ENCODE results near the gene OR2A2.
"Not testable (repeated sequence)": the region's sequence is repeated elsewhere in the genome, so short reads cannot be mapped to it uniquely, and the experiment has no call there.

Gene OR2A2, protein sequence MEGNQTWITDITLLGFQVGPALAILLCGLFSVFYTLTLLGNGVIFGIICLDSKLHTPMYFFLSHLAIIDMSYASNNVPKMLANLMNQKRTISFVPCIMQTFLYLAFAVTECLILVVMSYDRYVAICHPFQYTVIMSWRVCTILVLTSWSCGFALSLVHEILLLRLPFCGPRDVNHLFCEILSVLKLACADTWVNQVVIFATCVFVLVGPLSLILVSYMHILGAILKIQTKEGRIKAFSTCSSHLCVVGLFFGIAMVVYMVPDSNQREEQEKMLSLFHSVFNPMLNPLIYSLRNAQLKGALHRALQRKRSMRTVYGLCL

DNA sequence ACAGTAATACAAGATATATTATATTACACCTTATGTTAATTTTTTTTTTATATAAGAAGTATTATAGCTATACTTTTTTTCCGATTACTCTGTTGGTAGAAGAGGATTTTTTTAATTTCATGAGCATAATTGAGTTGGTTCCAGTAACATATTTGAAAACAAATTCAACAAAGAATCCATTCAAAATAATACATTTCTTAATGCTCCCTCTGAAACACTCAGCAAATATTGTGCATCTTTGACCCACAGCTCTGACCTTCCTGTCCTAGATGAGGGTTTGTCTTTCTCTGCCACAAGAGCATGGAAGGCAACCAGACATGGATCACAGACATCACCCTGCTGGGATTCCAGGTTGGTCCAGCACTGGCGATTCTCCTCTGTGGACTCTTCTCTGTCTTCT lies at the start of gene OR2A2:
OR2A2 (plus strand) TSS at position 301 of the 400 bp plus-strand sequence; CDS start at position 301, 0 bp downstream.
- no peak for DNase-seq

DNA sequence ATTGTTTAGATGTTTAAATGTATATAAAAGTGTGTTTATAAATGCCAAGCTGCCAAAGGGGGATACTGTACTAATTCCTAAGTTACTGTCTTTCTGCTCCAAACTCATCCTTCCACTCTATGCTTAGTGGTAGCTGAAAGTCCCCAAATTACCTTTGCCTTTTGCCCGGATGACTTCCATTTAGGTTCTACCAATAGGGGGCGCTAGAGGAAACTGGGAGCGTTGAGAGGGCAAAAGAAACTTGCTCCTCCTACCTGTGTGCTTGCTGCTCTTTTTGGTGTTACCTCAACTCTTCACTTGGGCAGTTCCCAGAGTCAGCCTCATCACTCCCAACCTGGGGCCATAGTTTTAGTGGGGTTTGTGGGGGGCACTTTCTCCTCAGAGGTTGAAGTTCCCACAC lies 45.7 kb upstream of the OR2A2 start:
- DNase-seq = no peak

DNA sequence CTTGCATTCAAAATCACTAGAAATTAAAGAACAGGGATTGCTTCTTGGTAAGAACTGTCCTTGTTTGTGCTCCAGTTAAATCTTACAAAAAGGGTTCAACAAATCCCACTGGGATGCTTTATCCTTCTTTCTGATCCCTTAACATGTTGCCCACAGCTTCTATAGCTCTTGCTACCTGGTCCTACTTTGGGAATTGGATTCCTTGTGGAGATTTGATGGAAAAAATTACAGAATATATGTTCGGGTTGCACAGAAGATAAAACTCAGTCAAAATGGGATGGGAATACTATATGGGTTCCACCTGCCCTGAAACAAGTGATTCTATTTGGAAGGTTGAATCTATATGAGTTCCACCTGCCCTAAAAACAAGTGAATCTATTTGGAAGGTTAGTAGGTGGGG lies 39.9 kb upstream of the OR2A2 start, which contains the start of gene OR2A25:
OR2A25 (plus strand) TSS at position 301 of the 400 bp plus-strand sequence. CDS start 4,409 bp downstream, outside the sequence.
- DNase-seq = no peak

DNA sequence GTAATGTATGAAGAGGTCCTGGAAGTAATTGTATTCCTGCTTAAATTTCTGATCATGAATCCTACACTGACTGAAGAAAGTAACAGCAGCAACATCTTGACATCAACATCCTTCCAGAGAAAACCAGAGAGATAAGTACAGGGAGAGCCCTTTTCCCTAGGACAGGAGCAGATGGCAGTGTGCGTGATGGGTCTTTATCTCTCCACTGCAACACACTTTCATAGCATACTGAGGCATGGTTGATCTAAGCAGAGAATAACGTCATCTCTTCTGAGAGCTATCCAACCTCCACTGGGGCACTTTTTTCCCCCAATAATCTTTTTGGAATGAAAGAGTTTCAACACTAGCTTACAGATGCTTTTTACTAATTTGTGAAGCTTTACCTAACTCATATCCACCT lies 39.4 kb upstream of the OR2A2 start:
- no peak for DNase-seq

DNA sequence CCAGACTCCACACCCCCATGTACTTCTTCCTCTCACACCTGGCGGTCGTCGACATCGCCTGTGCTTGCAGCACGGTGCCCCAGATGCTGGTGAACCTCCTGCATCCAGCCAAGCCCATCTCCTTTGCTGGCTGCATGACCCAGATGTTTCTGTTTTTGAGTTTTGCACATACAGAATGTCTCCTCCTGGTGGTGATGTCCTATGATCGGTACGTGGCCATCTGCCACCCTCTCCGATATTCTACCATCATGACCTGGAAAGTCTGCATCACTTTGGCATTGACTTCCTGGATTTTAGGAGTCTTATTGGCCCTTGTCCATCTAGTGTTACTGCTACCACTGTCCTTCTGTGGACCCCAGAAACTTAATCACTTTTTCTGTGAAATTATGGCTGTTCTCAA lies 35.0 kb upstream of the OR2A2 start:
- no peak for DNase-seq

DNA sequence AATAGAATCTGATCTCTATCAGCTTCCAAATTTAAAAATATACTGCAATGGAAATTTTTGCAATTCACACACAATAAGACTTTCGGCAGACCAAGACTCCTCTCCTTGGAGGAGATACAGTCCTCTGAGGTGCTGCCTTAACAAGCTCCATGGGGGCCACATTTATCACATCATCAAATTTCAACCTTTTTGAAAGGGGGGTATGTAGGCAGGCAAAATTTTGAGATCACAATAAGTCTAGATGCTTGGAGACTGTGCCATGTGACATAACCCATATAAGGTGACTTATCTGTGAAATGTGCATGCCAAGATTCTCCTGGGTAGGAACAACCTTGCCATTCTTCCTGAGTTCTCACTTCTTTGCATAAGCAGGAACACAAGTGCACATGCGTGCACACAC lies 23.4 kb upstream of the OR2A2 start, which contains the start of gene OR2A12:
OR2A12 (plus strand) TSS at position 301 of the 400 bp plus-strand sequence. CDS start 8,830 bp downstream, outside the sequence.
- DNase-seq = no peak

DNA sequence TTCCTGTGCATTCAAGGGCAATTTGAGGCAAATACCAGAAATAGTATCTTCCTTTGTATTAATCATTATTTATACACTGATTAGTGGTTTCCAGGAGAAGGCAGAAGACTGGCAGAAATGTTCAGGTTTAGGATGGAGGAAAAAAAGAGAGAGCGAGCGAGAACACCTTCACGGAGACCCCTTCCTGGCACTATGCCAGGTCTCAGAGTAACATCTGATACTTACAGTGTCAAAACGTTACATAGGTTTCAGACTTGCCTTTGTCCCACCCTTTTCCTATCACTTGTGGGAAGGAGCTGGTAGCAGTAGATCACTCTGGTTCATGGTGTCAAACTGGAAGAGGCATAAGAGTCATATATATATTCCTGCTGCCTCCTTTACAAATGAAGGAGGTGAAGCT lies 22.7 kb upstream of the OR2A2 start:
- DNase-seq = no peak

DNA sequence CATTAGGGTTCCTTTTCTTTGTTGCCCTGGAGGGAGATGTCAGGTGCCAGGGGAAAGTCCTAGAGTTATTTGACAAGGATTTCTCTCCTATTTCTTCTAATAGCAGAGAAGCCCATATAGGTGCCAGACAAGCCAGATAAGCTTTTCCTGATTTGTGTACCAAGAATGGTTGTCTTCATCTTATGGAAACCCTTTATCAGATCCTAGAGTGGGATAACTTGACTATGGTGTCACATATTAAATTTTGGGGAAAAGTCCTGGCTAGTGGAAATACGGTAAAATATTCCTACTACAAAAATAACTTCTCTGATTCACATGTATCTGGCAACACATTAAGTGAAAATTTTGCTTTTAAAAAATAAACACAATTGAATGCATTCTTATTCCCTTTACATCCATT lies 22.2 kb upstream of the OR2A2 start:
- DNase-seq = no peak

DNA sequence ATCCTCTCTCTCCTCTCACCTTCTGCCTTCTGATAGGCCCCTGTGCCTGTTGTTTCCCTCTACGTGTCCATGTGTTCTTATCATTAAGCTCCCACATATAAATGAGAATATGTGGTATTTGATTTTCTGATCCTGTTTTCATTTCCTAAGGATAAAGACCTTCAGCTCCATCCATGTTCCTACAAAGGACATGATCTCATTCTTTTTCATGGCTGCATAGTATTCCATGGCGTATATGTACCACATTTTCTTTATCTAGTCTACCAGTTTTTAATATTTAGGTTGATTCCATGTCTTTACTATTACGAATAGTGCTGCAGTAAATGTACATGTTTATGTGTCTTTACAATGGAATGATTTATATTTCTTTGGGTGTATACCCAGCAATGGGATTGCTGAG lies 18.7 kb upstream of the OR2A2 start:
- DNase-seq = no peak

DNA sequence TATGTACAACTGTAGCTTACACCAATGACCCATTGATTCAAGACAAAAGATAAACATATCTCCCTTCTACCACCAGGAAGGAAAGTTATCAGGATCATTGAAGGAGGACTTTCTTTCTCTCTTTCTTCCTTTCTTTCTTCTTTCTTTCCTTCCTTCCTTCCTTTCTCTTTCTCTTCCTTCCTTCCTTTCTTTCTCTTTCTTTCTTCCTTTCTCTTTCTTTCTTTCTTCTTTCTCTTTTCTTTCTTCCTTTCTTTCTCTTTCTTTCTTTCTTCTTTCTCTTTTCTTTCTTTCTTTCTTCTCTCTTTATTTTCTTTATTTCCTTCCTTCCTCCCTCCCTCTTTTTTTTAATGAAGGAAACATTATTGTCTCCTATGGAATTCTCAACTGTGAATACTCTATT lies 10.6 kb upstream of the OR2A2 start:
- no peak for DNase-seq

DNA sequence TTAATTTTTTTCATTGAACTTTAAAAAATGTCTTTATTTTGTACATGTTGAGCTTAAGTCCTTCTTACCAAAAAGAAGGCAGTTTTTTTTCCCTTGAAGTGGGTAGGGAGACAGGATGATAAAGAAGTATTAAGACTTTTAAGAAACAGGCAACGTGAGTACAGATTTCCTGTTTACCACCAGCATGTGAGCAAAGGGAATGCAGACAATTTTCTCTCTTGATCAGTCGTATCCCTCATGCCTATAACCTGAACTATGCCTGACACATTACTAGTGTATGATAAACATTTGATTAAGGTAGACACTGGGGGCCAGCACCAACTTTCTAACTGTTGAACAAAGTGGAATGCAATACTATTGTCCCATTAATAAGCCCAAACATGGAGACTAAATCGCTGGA lies 8.8 kb upstream of the OR2A2 start:
- no peak for DNase-seq

DNA sequence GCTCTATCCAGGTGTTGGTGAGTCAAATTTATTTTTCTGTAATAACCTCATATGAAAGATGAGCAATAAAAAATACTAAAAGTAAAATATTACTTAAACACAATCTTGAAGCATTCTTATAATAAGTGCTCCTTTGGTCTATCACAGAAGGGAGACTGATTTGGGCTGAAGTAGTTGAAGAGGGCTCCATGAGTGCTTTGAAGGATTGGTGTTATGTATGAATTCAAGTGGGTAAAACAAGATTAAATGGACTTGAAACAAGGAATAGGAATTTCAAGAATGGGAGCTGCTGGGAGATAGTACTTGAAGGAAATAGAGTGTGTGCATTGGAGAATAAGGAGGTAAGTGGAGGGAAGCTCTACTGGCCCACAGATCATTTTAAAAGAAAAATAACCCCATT lies 7.3 kb upstream of the OR2A2 start:
- DNase-seq = no peak

DNA sequence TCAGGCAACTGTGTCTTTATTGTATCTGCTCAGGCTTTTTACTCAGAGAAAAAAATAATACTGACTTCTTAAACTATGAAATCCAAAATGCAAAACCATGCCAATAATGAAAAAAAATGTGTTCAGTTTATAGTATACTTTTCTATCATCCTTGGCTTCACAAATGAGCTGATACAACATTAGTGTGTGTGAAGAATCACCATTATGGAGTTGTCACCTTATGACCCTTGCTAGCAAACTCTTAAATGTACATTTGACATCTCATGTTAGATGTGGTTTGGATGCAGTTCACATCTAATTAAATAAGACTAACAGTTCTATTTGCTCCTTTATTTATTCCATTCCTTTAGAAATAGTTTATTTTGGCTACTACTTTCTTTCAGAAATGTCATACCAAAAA lies 4.2 kb upstream of the OR2A2 start:
- no peak for DNase-seq

DNA sequence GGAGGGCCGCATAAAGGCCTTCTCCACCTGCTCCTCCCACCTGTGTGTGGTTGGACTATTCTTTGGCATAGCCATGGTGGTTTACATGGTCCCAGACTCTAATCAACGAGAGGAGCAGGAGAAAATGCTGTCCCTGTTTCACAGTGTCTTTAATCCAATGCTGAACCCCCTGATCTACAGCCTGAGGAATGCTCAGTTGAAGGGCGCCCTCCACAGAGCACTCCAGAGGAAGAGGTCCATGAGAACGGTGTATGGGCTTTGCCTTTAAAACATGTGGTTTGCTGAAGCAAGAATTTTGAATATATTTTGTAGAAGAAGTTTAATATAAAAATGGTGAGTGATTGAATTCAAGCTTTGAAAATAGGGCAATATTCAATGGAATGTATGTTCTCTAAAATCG lies 889 bp downstream of the OR2A2 start:
- DNase-seq = no peak

DNA sequence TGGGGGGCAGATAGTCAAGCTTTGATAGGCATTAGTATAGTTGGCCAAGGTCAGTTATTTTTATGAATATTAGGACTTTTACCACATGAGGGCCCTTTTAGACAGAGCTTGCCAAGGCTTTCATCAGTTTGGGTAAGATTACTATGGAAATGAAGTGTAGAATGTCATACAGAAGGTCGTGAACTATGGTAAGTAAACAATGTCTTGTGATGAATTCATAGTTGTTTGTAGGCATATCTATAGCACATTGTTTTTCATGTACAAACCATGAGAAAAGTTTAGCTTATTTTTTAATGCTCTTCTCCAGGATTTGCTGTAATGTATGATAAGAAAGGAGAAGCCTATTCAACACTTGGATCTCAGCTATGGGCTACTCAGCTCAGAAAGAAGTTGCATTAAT lies 4.3 kb downstream of the OR2A2 start:
- DNase-seq = no peak

DNA sequence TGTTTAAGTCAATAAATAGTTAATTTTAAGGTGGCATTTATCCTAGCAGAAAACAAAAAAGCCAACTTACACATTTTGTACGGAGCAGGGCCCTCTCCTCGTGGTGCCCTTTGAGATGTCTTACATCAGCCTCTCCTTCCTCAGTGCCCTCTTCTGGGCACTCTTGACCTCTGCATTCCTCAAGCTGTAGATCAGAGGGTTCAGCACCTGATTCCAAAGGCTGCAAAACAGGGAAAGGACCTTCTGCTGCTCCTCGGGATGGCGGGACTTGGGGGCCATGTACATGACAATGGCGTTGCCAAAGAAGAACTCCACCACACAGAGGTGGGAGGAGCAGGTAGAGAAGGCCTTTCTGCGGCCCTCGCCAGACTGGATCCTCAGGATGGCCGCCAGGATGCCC lies 9.0 kb downstream of the OR2A2 start:
- no peak for DNase-seq

DNA sequence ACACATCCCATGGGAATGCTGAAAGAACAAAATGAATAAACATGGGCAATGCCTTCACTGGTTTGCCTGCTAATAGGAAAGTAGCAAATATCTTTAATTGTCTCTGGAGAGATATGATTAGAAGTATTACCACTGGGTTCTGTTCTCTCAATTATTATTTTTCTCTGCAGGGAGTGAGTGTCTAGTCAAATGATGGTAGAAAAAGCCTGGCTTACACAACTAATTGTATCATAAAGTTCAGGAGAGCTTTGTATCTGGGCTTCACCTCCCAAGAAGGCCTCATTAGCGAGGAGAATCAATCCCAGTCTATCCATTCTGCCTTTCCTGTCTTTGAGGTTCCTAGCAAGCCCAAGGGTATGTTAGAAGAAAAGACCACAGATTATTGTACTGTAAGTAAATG lies 13.5 kb downstream of the OR2A2 start, which contains the start of gene OR2A14:
OR2A14 (plus strand) TSS at position 301 of the 400 bp plus-strand sequence. CDS start 5,937 bp downstream, outside the sequence.
- no peak for DNase-seq

DNA sequence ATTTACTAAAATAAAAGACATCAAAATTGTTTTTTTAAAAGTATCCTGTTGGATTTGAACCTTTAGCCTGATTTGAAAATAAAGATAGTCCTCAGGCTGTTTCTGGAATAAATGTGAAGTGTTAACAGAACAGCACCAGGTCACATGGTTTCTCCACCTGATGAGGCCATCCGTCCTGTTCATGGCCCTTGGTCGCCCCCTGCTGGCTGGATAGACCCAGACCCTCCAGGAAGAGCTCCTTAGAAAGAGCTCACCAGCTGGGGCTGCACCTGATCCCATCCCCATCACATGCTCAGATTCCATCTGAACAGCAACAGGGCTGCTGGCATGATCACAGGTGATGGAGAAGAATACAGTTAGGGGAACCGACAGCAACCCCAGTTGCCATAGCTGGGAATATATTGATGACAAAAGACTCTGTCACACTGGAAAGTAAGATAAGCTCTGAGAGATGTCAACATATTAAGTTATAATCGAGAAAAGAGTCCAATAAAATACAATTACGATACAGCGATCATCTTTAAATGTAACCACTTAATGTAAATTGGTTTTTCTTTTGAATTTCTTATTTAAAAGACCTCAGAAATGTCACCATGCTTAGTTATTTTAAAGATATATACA lies 18.4 kb downstream of the OR2A2 start:
- DNase-seq = peak; percentile 95 to 96

DNA sequence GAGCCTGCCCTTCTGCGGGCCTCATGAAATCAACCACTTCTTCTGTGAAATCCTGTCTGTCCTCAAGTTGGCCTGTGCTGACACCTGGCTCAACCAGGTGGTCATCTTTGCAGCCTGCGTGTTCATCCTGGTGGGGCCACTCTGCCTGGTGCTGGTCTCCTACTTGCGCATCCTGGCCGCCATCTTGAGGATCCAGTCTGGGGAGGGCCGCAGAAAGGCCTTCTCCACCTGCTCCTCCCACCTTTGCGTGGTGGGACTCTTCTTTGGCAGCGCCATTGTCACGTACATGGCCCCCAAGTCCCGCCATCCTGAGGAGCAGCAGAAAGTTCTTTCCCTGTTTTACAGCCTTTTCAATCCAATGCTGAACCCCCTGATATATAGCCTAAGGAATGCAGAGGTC lies 20.2 kb downstream of the OR2A2 start:
- not testable (repeated sequence) for DNase-seq

DNA sequence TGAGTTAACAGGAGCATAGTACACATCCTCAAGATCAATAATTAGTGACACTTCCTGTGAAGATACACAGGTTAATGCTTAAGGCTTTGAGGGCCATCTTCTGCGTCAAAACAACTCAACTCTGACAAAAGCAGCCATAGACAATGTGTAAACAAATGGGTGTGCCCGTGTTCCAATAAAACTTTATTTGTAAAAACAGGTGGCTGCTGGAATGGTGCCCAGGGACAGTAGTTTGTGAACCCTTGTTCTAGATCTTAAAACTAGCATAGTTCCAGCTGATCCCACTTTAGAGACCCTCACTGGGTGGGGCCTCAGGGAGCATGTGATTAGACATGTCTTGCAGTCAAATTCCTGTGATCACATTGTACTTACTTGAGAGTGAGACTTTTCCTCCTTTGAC lies 21.3 kb downstream of the OR2A2 start:
- no peak for DNase-seq

DNA sequence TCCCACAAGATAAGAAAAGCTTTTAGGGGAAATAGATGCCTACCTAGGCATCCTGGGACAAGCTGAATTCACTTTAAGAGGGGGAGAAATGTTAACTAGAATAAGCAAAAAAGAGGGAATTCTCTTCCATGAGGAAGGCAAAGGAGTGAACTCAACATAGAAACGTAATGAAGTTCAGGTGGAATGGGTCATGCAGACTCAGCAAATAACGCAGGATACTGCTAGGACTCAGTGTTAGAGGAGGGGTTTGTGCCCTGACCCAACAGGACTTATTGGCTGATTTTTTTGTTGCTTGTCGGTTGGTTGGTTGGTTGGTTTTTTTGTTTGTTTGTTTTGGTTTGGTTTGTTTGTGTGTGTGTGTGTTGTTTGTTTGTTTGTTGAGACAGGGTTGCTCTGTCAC lies 22.9 kb downstream of the OR2A2 start:
- no peak for DNase-seq

DNA sequence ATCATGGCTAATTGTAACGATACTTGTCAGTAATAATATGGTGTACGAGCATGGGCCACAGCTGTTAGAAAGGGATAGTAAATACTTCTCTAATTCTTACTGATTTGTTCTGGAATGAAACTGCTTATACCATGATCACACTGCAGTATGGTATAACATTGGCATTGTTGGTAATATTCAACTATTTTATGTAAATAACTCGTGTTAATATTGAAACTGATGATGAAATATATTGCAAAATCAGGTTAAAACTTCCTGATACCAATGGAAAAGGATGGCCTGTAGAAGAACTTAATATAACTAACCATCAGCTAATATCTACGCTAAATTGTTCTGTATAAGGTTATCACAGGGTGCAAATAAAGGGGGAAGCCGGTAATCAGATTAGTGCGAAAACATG lies 23.9 kb downstream of the OR2A2 start:
- no peak for DNase-seq

DNA sequence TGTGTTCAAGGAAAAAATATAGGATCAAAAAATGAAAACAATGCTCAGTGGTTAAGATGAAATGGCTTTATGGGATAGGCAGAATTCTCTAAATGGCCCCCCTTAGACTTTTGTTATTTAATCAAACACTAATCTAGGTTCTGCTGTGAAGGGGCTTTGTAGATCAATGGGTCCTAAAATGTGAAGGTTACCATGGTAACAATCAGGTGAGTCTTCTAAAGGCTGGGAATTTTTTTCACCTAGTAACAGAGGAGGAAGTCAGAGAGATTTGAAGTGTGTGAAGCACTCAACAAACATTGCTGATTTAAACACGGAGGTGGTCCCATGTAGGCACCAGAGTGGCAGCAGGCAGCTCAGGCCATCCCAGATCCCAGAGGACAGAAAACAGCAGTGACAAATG lies 24.7 kb downstream of the OR2A2 start:
- no peak for DNase-seq

DNA sequence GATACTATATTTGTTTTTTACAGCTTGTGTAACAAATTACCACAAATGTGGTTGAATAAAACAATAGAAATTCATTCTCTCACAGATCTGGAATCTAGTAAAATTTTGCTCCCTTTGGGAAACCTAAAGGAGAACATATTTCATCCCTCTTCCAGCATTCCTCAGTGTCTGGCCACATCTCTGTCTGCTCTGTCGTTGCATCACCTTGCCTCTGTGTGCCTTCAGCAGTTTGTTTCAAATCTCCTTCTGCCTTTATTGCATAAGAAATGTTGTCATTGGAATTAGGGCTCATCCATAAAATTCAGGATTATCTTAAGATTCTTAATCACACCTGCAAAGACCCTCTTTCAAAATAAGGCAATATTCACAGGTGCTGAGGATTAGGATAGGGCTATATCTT lies 28.1 kb downstream of the OR2A2 start:
- DNase-seq = no peak

DNA sequence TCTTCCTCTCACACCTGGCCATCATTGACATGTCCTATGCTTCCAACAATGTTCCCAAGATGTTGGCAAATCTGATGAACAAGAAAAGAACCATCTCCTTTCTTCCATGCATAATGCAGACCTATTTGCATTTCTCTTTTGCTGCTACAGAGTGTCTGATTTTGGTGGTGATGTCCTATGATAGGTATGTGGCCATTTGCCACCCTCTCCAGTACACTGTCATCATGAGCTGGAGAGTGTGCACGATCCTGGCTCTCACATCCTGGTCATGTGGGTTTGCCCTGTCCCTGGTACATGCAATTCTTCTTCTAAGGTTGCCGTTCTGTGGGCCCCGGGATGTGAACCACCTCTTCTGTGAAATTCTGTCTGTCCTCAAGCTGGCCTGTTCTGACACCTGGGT lies 32.8 kb downstream of the OR2A2 start:
- DNase-seq = no peak

All from activated CD4-positive, alpha-beta T cell treated with anti-CD3 and anti-CD28 coated beads, Interleukin-2, amount 50 U/mL, for 48 hours (primary cell).